Measurements from ENCODE around the gene MDH1B. TPM values are rescaled to one million over a fixed set of nuclear protein-coding genes. Genes with fewer than 3 reads are reported as not detected.
"Not testable (repeated sequence)": the region's sequence is repeated elsewhere in the genome, so short reads cannot be mapped to it uniquely, and the experiment has no call there.

The MDH1B gene
- total RNA-seq, 1 donor from 2014 or later: not detected

- DNase-seq (ENCODE audit: low read depth in 2 of 2): no peak
Observed at GRCh38 chr2:206774871-206775270, 9.7 kb upstream of the MDH1B start.

GRCh38 chr2:206766057-206766930 is 1.2 kb upstream of the MDH1B start:
- no peak for DNase-seq (ENCODE audit: low read depth in 2 of 2)

- DNase-seq (ENCODE audit: low read depth in 2 of 2): no peak
Observed at GRCh38 chr2:206764673-206765241, 371 bp downstream of the MDH1B start.

- DNase-seq (ENCODE audit: low read depth in 2 of 2): no peak
Observed at GRCh38 chr2:206756816-206757215, 8.3 kb downstream of the MDH1B start.

- no peak for DNase-seq (ENCODE audit: low read depth in 2 of 2)
Observed at GRCh38 chr2:206740800-206741199, 24.3 kb downstream of the MDH1B start.

GRCh38 chr2:206739271-206739670 is 25.9 kb downstream of the MDH1B start:
- DNase-seq (ENCODE audit: low read depth in 2 of 2): no peak

- DNase-seq (ENCODE audit: low read depth in 2 of 2): no peak
Observed at GRCh38 chr2:206736935-206737334, 28.2 kb downstream of the MDH1B start.

- no peak for DNase-seq (ENCODE audit: low read depth in 2 of 2)
Observed at GRCh38 chr2:206733341-206733740, 31.8 kb downstream of the MDH1B start.

- DNase-seq (ENCODE audit: low read depth in 2 of 2): no peak
Observed at GRCh38 chr2:206728277-206729199, 36.6 kb downstream of the MDH1B start.

GRCh38 chr2:206727287-206727686 is 37.8 kb downstream of the MDH1B start:
- DNase-seq (ENCODE audit: low read depth in 2 of 2): no peak

GRCh38 chr2:206723288-206723687 is 41.8 kb downstream of the MDH1B start:
- DNase-seq (ENCODE audit: low read depth in 2 of 2): no peak

GRCh38 chr2:206721256-206721920 is 43.7 kb downstream of the MDH1B start:
- DNase-seq (ENCODE audit: low read depth in 2 of 2): no peak

GRCh38 chr2:206718296-206718695 is 46.8 kb downstream of the MDH1B start, which contains the start of gene DYTN:
DYTN (minus strand) TSS chr2:206718396; CDS start chr2:206718279, 117 bp downstream.
- no peak for DNase-seq (ENCODE audit: low read depth in 2 of 2)

GRCh38 chr2:206716623-206717022 is 48.5 kb downstream of the MDH1B start:
- no peak for DNase-seq (ENCODE audit: low read depth in 2 of 2)

- DNase-seq (ENCODE audit: low read depth in 2 of 2): not testable (repeated sequence)
Observed at GRCh38 chr2:206715183-206715582, 49.9 kb downstream of the MDH1B start.

GRCh38 chr2:206713746-206714145 is 51.4 kb downstream of the MDH1B start:
- DNase-seq (ENCODE audit: low read depth in 2 of 2): no peak

GRCh38 chr2:206708286-206708685 is 56.8 kb downstream of the MDH1B start:
- DNase-seq (ENCODE audit: low read depth in 2 of 2): no peak

GRCh38 chr2:206707164-206707701 is 57.9 kb downstream of the MDH1B start:
- DNase-seq (ENCODE audit: low read depth in 2 of 2): no peak

- no peak for DNase-seq (ENCODE audit: low read depth in 2 of 2)
Observed at GRCh38 chr2:206701952-206702605, 63.0 kb downstream of the MDH1B start.

GRCh38 chr2:206700156-206700555 is 65.0 kb downstream of the MDH1B start:
- no peak for DNase-seq (ENCODE audit: low read depth in 2 of 2)
